A673 (cell line): ENCODE measurements around the gene MINDY4. TPM values are rescaled to one million over a fixed set of nuclear protein-coding genes. Genes with fewer than 3 reads are reported as not detected.

Experiments used
- BruUV-seq: library from RNA; stranded (reverse); fragments of 400-500 nt; replicated peaks from 2 replicates; lab custom pipeline; 2021; lab: Mats Ljungman, UMichigan
- CTCF ChIA-PET: fragments of 300-600 bp; sonication (Branson Sonifier 250); formaldehyde crosslinking; loops from one replicate; lab custom pipeline; 2022; ENCODE audit warnings: antibody characterized with exemption; lab: Charles Lee
- POLR2A ChIA-PET: fragments of 300-600 bp; sonication (Branson Sonifier 250); formaldehyde crosslinking; loops from one replicate; lab custom pipeline; 2022; ENCODE audit warnings: antibody characterized with exemption; ENCODE audit not compliant: low non-redundant PET; lab: Charles Lee
- DNase-seq: peaks from one replicate; pipeline ENCODE4 v3.0.0-alpha.2; 2015; ENCODE audit warnings: low spot score
- H3K27ac ChIP-seq: fragments of 200-600 bp; sonication (generic); 2 replicates; pipeline ENCODE4 v1.5.1; 2016; ENCODE audit warnings: mixed run types, low read depth, mild to moderate bottlenecking, mixed read lengths, antibody characterized with exemption, low read length; ENCODE audit not compliant: poor library complexity, severe bottlenecking
- H3K27me3 ChIP-seq: fragments of 200-600 bp; sonication (generic); replicated peaks from 2 replicates; pipeline ENCODE4 v1.6.1; 2017; ENCODE audit warnings: mixed run types, low read depth, mild to moderate bottlenecking, mixed read lengths, antibody characterized with exemption, low read length; ENCODE audit not compliant: insufficient read depth, poor library complexity
- H3K36me3 ChIP-seq: fragments of 200-600 bp; sonication (generic); 2 replicates; pipeline ENCODE4 v1.6.1; 2016; ENCODE audit warnings: mixed run types, mild to moderate bottlenecking, mixed read lengths, antibody characterized with exemption, low read length; ENCODE audit not compliant: insufficient read depth, poor library complexity, severe bottlenecking
- H3K4me1 ChIP-seq: fragments of 200-600 bp; sonication (generic); 2 replicates; pipeline ENCODE4 v1.6.1; 2017; ENCODE audit warnings: mixed run types, mild to moderate bottlenecking, mixed read lengths, antibody characterized with exemption, low read length; ENCODE audit not compliant: insufficient read depth, poor library complexity, severe bottlenecking
- H3K4me3 ChIP-seq: fragments of 200-600 bp; sonication (generic); 2 replicates; pipeline ENCODE4 v1.5.1; 2016; ENCODE audit warnings: low read depth, mixed run types, mild to moderate bottlenecking, mixed read lengths, low read length; ENCODE audit not compliant: poor library complexity, severe bottlenecking
- H3K9me3 ChIP-seq: fragments of 200-600 bp; sonication (generic); 2 replicates; pipeline ENCODE4 v1.6.1; 2016; ENCODE audit warnings: mixed run types, low read depth, mild to moderate bottlenecking, mixed read lengths, antibody characterized with exemption, low read length; ENCODE audit not compliant: poor library complexity, severe bottlenecking
- EZH2 ChIP-seq: fragments of 200-600 bp; sonication (generic); IDR thresholded peaks from 2 replicates; pipeline ENCODE4 v1.6.1; 2017; ENCODE audit warnings: borderline replicate concordance, low read depth, mild to moderate bottlenecking, mixed read lengths, antibody characterized with exemption, low read length; ENCODE audit not compliant: poor library complexity, severe bottlenecking
- intact Hi-C: fragments of 100-400 bp; cut with micrococcal nuclease; formaldehyde crosslinking; loops from one replicate; pipeline ENCODE4 v1.10.0; 2022; ENCODE audit not compliant: unreplicated experiment
- total RNA-seq: library from RNA; stranded (reverse); gene quantifications from 2 replicates; pipeline ENCODE4 v1.2.3, GENCODE V29; 2021
- TF ChIP-seq, protein P1 (sequence below): fragments of 300-800, 200-600 bp; sonication (generic); conservative IDR thresholded peaks from 2 replicates; pipeline ENCODE4 v1.5.1; 2017; ENCODE audit warnings: low read depth, mild to moderate bottlenecking, antibody characterized with exemption, low read length, moderate library complexity, mixed read lengths

The MINDY4 gene
- total RNA-seq, 1 experiment from 2014 or later, result 3.8 TPM

- Histone ChIP-seq H3K36me3 (no peaks in the 10 kb centered on the region), H3K4me1 (no peaks in the 10 kb centered on the region), H3K4me3 (no peak overlapping the region), H3K27ac (no peak overlapping the region), H3K27me3 (no peaks in the 10 kb centered on the region), H3K9me3 (no peaks in the 10 kb centered on the region)
- BruUV-seq, result no TSS peak
- intact Hi-C loops, result no loop called here
- TF ChIP-seq EZH2, result no peak
- TF ChIP-seq, protein P1, sequence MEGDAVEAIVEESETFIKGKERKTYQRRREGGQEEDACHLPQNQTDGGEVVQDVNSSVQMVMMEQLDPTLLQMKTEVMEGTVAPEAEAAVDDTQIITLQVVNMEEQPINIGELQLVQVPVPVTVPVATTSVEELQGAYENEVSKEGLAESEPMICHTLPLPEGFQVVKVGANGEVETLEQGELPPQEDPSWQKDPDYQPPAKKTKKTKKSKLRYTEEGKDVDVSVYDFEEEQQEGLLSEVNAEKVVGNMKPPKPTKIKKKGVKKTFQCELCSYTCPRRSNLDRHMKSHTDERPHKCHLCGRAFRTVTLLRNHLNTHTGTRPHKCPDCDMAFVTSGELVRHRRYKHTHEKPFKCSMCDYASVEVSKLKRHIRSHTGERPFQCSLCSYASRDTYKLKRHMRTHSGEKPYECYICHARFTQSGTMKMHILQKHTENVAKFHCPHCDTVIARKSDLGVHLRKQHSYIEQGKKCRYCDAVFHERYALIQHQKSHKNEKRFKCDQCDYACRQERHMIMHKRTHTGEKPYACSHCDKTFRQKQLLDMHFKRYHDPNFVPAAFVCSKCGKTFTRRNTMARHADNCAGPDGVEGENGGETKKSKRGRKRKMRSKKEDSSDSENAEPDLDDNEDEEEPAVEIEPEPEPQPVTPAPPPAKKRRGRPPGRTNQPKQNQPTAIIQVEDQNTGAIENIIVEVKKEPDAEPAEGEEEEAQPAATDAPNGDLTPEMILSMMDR, result no peak
- POLR2A ChIA-PET, result no interaction called here
- no peak for DNase-seq
- CTCF ChIA-PET, result no interaction called here
These were observed 4.8 kb downstream of the MINDY4 start for GRCh38 chr7:30775992-30776391.

DNA sequence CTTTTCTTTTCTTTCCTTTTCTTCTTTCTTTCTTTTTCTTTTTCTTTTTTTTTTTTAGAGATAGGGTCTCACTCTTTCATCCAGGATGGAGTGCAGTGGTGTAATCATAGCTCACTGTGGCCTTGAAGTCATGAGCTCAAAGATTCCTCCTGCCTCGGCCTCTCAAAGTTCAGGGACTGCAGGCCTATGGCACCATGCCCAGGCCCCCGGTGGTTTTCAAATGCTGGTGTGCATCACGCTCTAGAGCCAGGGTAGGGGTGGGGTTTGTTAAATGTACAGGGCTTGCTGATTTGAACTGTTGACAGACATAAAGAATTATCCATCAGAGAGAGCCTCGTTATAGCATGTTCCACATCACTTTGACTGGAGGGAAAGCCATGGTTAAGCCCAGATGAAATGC is 5.8 kb downstream of the MINDY4 start:
- H3K4me1 ChIP-seq, result no peaks in the 10 kb centered on the region
- H3K36me3 ChIP-seq, result no peaks in the 10 kb centered on the region
- POLR2A ChIA-PET, result no interaction called here
- no peak overlapping the region for H3K27ac ChIP-seq
- CTCF ChIA-PET, result no interaction called here
- intact Hi-C loops, result no loop called here
- BruUV-seq, result no TSS peak
- no peaks in the 10 kb centered on the region for H3K9me3 ChIP-seq
- no peak for TF ChIP-seq EZH2
- TF ChIP-seq, protein P1, result no peak
- no peaks in the 10 kb centered on the region for H3K27me3 ChIP-seq
- no peak overlapping the region for H3K4me3 ChIP-seq
- DNase-seq, result no peak

DNA sequence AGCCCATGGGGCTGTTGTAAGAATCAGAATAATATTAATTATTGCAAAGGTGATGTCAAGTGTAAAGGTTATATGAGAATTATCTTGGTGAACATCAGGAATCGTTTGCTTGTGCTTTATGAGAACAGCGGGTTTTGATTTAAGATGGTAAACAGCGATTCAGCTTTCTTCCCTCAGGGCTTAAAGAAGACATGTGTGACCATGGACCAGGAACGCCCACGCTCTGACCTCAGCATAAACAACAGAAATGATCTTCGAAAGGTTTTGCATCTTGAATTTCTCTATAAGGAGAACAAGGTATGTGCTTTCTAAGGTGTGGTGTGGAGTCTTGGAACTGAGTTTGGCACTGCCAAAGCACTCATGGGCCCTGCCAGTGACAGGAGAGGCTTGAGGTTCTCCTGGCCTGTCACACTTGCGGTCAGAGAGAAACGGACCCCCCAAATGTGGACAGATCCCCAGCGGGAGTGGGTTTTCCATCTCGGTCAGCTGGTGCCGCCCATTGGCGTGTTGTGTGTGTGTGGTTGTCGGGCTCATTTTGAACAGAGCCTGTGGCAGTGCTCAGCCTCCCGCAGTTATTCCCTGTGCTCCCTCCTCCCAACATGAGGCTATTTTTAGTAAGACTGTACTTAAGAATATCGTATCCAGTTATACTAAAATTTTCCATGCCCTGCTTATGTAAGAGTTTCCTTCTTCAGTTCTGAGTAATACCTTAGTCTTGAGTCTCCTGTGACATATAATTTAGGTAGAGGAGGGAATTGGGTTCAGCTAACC is 7.2 kb downstream of the MINDY4 start:
- Histone ChIP-seq H3K36me3 (no peaks in the 10 kb centered on the region), H3K9me3 (no peaks in the 10 kb centered on the region), H3K4me1 (no peaks in the 10 kb centered on the region), H3K4me3 (no peak overlapping the region), H3K27me3 (no peaks in the 10 kb centered on the region), H3K27ac (no peak overlapping the region)
- intact Hi-C loops, result no loop called here
- TF ChIP-seq, protein P1, result no peak
- no peak for TF ChIP-seq EZH2
- no TSS peak for BruUV-seq
- no peak for DNase-seq
- CTCF ChIA-PET, result no interaction called here
- POLR2A ChIA-PET, result no interaction called here
